ENCODE measurements around the gene EFCAB11.

The EFCAB11 gene

GRCh38 chr14:89986462-89987160 is 32.1 kb upstream of the EFCAB11 start:
- H2AFZ ChIP-seq (ENCODE audit: low read length), result no peak overlapping the region
- no peaks in the 10 kb centered on the region for H3K4me1 ChIP-seq (ENCODE audit: insufficient read depth, low read length, poor library complexity, severe bottlenecking)
- no peak for TF ChIP-seq EZH2phosphoT487 (IDR thresholded peaks at IDR 0.05; ENCODE audit: borderline replicate concordance)
- no peak for TF ChIP-seq CTCF (conservative IDR thresholded peaks at IDR 0.05; ENCODE audit: low read length)
- H3K36me3 ChIP-seq (ENCODE audit: insufficient read depth, low read length), result peaks cover 61% of the 10 kb centered on the region; the same call in 1 of the 2 replicates
- no peaks in the 10 kb centered on the region for H3K79me2 ChIP-seq (ENCODE audit: insufficient read depth, low read length)
- no peaks in the 10 kb centered on the region for H4K20me1 ChIP-seq (ENCODE audit: insufficient read depth, low read length, poor library complexity, severe bottlenecking)
- H3K4me3 ChIP-seq (ENCODE audit: low read length, poor library complexity, severe bottlenecking), result no peak overlapping the region
- H3K9me2 ChIP-seq (replicated peaks; ENCODE audit: low read depth, low read length), result no peaks in the 10 kb centered on the region
- no peaks in the 10 kb centered on the region for H3F3A ChIP-seq (ENCODE audit: low read depth)
- H3K27me3 ChIP-seq (ENCODE audit: insufficient read depth, low read length, poor library complexity, severe bottlenecking), result no peaks in the 10 kb centered on the region
- H3K4me2 ChIP-seq (ENCODE audit: low read depth, low read length, poor library complexity, severe bottlenecking), result no peak overlapping the region
- no peaks in the 10 kb centered on the region for H3K9me3 ChIP-seq (ENCODE audit: insufficient read depth, low read depth, low read length)
- H3K9ac ChIP-seq (ENCODE audit: low read depth, low read length, poor library complexity, severe bottlenecking), result no peak overlapping the region

DNA sequence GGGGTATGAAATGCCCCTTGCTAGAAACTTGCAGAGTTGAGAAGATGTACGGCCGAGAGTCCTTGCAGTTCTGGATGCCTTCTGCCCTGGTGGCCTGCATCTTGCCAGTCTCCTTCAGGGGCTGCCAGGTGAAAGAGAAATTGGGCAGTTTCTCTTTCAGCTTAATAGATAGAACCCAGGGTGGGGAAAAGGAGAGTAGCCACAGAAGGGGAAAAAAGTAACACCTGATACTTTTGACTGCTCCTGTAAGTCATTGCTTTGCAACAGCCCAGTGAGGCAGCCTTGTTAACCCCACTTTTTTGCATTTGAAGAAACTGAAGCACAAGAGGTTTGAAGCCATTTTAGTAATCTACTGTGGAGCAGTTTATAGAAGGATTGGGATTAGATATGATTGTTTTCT is 28.8 kb upstream of the EFCAB11 start:
- Histone ChIP-seq H3K9ac (ENCODE audit: low read depth, low read length, poor library complexity, severe bottlenecking) (no peak overlapping the region), H3K4me3 (ENCODE audit: low read length, poor library complexity, severe bottlenecking) (no peak overlapping the region), H3K9me2 (replicated peaks; ENCODE audit: low read depth, low read length) (no peaks in the 10 kb centered on the region), H2AFZ (ENCODE audit: low read length) (no peak overlapping the region), H3K9me3 (ENCODE audit: insufficient read depth, low read depth, low read length) (no peaks in the 10 kb centered on the region), H3K4me1 (ENCODE audit: insufficient read depth, low read length, poor library complexity, severe bottlenecking) (no peaks in the 10 kb centered on the region), H3F3A (ENCODE audit: low read depth) (no peaks in the 10 kb centered on the region), H3K27me3 (ENCODE audit: insufficient read depth, low read length, poor library complexity, severe bottlenecking) (no peaks in the 10 kb centered on the region), H3K4me2 (ENCODE audit: low read depth, low read length, poor library complexity, severe bottlenecking) (no peak overlapping the region), H3K79me2 (ENCODE audit: insufficient read depth, low read length) (no peaks in the 10 kb centered on the region), H4K20me1 (ENCODE audit: insufficient read depth, low read length, poor library complexity, severe bottlenecking) (no peaks in the 10 kb centered on the region), H3K36me3 (ENCODE audit: insufficient read depth, low read length) (peaks cover 72% of the 10 kb centered on the region; the same call in 1 of the 2 replicates)
- TF ChIP-seq CTCF (conservative IDR thresholded peaks at IDR 0.05; ENCODE audit: low read length) (no peak), EZH2phosphoT487 (IDR thresholded peaks at IDR 0.05; ENCODE audit: borderline replicate concordance) (no peak)

DNA sequence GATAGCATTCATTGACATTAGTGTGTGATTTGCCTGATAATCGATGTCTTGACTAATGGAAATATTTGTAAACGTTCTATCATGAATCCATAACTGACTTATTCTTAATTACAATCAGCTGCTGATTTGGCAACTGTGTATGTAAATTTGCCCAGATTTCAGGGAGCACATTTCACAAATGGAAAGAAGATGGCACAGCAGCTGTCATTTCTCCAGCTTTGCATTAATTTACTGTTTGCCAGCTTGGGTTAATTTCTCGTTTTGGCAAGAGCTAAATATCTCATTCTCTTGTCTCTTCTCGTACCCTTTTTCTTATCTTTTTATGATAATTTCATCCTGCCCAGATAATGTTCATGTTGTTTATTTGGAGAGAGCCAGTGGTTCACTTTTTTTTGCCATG is 24.1 kb upstream of the EFCAB11 start:
- H3K9ac ChIP-seq (ENCODE audit: low read depth, low read length, poor library complexity, severe bottlenecking), result no peak overlapping the region
- no peak overlapping the region for H3K4me2 ChIP-seq (ENCODE audit: low read depth, low read length, poor library complexity, severe bottlenecking)
- H4K20me1 ChIP-seq (ENCODE audit: insufficient read depth, low read length, poor library complexity, severe bottlenecking), result no peaks in the 10 kb centered on the region
- H3K9me3 ChIP-seq (ENCODE audit: insufficient read depth, low read depth, low read length), result no peaks in the 10 kb centered on the region
- no peak overlapping the region for H3K4me3 ChIP-seq (ENCODE audit: low read length, poor library complexity, severe bottlenecking)
- H3K9me2 ChIP-seq (replicated peaks; ENCODE audit: low read depth, low read length), result no peaks in the 10 kb centered on the region
- H3K79me2 ChIP-seq (ENCODE audit: insufficient read depth, low read length), result no peaks in the 10 kb centered on the region
- TF ChIP-seq CTCF (conservative IDR thresholded peaks at IDR 0.05; ENCODE audit: low read length) (no peak), EZH2phosphoT487 (IDR thresholded peaks at IDR 0.05; ENCODE audit: borderline replicate concordance) (no peak)
- peaks cover 60% of the 10 kb centered on the region; the same call in 1 of the 2 replicates for H3K36me3 ChIP-seq (ENCODE audit: insufficient read depth, low read length)
- H3F3A ChIP-seq (ENCODE audit: low read depth), result no peaks in the 10 kb centered on the region
- no peaks in the 10 kb centered on the region for H3K4me1 ChIP-seq (ENCODE audit: insufficient read depth, low read length, poor library complexity, severe bottlenecking)
- H2AFZ ChIP-seq (ENCODE audit: low read length), result no peak overlapping the region
- no peaks in the 10 kb centered on the region for H3K27me3 ChIP-seq (ENCODE audit: insufficient read depth, low read length, poor library complexity, severe bottlenecking)
